SU-DHL-6 (cell line): Measurements from ENCODE around the gene NAA15.

Experiments
- EZH2phosphoT487 ChIP-seq: fragments of 200-600 bp; sonication (generic), shearing (Covaris generic); conservative IDR thresholded peaks from 2 replicates; pipeline ENCODE4 v1.6.1; 2018; ENCODE audit warnings: mild to moderate bottlenecking, antibody characterized with exemption, low read length, moderate library complexity, mixed read lengths
- TF ChIP-seq, protein P1 (sequence below): fragments of 200-600 bp; sonication (generic); IDR thresholded peaks from one replicate; pipeline ENCODE4 v1.5.1; 2017; ENCODE audit warnings: antibody characterized with exemption, mild to moderate bottlenecking, low read length, moderate library complexity; ENCODE audit not compliant: insufficient read depth, poor library complexity, severe bottlenecking

DNA sequence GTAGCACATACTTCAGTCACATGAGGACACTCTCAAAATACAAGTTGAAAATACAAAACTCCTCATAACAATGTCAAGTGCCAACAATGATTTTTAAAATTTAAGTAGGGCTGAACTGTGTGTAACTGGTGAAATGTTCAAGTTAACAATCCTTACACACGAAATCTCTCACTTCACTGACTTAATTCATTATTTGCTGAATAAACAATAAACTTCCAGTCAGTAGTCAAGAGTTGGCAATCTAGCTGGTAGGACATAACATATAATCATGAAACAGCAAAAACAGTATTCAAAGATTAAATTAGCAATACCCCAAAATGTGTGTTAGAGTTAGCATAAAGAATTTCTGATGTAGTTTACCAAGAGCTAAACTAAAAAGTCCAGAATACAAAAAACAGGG, 150.7 kb downstream of the NAA15 start:
- TF ChIP-seq, protein P1, sequence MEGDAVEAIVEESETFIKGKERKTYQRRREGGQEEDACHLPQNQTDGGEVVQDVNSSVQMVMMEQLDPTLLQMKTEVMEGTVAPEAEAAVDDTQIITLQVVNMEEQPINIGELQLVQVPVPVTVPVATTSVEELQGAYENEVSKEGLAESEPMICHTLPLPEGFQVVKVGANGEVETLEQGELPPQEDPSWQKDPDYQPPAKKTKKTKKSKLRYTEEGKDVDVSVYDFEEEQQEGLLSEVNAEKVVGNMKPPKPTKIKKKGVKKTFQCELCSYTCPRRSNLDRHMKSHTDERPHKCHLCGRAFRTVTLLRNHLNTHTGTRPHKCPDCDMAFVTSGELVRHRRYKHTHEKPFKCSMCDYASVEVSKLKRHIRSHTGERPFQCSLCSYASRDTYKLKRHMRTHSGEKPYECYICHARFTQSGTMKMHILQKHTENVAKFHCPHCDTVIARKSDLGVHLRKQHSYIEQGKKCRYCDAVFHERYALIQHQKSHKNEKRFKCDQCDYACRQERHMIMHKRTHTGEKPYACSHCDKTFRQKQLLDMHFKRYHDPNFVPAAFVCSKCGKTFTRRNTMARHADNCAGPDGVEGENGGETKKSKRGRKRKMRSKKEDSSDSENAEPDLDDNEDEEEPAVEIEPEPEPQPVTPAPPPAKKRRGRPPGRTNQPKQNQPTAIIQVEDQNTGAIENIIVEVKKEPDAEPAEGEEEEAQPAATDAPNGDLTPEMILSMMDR: no peak
- no peak for TF ChIP-seq EZH2phosphoT487
